ENCODE data around the gene CTNND1. TPM values are rescaled to one million over a fixed set of nuclear protein-coding genes. Genes with fewer than 3 reads are reported as not detected.

Gene CTNND1
- total RNA-seq, 1 donor from 2014 or later, result 181 TPM

GRCh38 chr11:57791321-57792059 is 29.9 kb downstream of the CTNND1 start:
- Mint-ChIP-seq H3K4me1 (ENCODE audit: unreplicated experiment) (peaks cover 61% of the 10 kb centered on the region), H3K27me3 (ENCODE audit: unreplicated experiment) (no peaks in the 10 kb centered on the region), H3K9me3 (ENCODE audit: unreplicated experiment) (no peaks in the 10 kb centered on the region), H3K4me3 (ENCODE audit: unreplicated experiment) (no peak overlapping the region), H3K27ac (ENCODE audit: unreplicated experiment) (no peak overlapping the region), H3K36me3 (ENCODE audit: unreplicated experiment) (peaks cover 28% of the 10 kb centered on the region)
- TF ChIP-seq, protein P1, sequence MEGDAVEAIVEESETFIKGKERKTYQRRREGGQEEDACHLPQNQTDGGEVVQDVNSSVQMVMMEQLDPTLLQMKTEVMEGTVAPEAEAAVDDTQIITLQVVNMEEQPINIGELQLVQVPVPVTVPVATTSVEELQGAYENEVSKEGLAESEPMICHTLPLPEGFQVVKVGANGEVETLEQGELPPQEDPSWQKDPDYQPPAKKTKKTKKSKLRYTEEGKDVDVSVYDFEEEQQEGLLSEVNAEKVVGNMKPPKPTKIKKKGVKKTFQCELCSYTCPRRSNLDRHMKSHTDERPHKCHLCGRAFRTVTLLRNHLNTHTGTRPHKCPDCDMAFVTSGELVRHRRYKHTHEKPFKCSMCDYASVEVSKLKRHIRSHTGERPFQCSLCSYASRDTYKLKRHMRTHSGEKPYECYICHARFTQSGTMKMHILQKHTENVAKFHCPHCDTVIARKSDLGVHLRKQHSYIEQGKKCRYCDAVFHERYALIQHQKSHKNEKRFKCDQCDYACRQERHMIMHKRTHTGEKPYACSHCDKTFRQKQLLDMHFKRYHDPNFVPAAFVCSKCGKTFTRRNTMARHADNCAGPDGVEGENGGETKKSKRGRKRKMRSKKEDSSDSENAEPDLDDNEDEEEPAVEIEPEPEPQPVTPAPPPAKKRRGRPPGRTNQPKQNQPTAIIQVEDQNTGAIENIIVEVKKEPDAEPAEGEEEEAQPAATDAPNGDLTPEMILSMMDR (IDR thresholded peaks at IDR 0.05), result no peak
- no peak for DNase-seq (ENCODE audit: extremely low spot score, unreplicated experiment)

- H3K4me3 Mint-ChIP-seq (ENCODE audit: unreplicated experiment), result no peak overlapping the region
- H3K27ac Mint-ChIP-seq (ENCODE audit: unreplicated experiment), result peak overlapping the region; percentile 29
- DNase-seq (ENCODE audit: extremely low spot score, unreplicated experiment), result no peak
- peaks cover 31% of the 10 kb centered on the region for H3K36me3 Mint-ChIP-seq (ENCODE audit: unreplicated experiment)
- H3K27me3 Mint-ChIP-seq (ENCODE audit: unreplicated experiment), result no peaks in the 10 kb centered on the region
- H3K4me1 Mint-ChIP-seq (ENCODE audit: unreplicated experiment), result peaks cover 55% of the 10 kb centered on the region
- no peaks in the 10 kb centered on the region for H3K9me3 Mint-ChIP-seq (ENCODE audit: unreplicated experiment)
- TF ChIP-seq, protein P1 (IDR thresholded peaks at IDR 0.05), result no peak
Observed at GRCh38 chr11:57792060-57792541, 30.5 kb downstream of the CTNND1 start.

DNA sequence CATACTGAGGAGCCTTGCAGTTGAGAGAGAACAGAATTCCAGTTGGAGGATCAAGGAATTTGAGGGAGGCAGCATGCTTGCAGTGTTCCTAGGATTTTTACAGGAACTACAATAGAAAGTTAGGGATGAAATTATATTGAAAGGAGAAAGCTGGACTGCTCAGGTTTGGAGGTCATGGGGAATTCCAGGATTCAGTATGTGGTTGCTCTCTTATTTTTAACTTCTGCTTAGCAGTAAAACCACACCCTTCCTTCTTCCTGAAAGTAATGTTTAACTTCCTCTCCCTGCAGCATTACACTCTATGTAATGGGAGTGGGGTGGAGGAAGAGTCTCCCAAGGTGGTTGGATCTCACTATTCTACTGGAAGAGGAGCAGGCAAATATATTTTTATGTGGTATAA is 31.3 kb downstream of the CTNND1 start:
- Mint-ChIP-seq H3K4me3 (ENCODE audit: unreplicated experiment) (no peak overlapping the region), H3K27ac (ENCODE audit: unreplicated experiment) (peak overlapping the region; percentile 62), H3K9me3 (ENCODE audit: unreplicated experiment) (no peaks in the 10 kb centered on the region), H3K27me3 (ENCODE audit: unreplicated experiment) (no peaks in the 10 kb centered on the region), H3K4me1 (ENCODE audit: unreplicated experiment) (peaks cover 49% of the 10 kb centered on the region), H3K36me3 (ENCODE audit: unreplicated experiment) (peaks cover 33% of the 10 kb centered on the region)
- TF ChIP-seq, protein P1 (IDR thresholded peaks at IDR 0.05), result no peak
- no peak for DNase-seq (ENCODE audit: extremely low spot score, unreplicated experiment)

GRCh38 chr11:57793351-57794115 is 31.9 kb downstream of the CTNND1 start:
- H3K36me3 Mint-ChIP-seq (ENCODE audit: unreplicated experiment), result peaks cover 39% of the 10 kb centered on the region
- no peaks in the 10 kb centered on the region for H3K9me3 Mint-ChIP-seq (ENCODE audit: unreplicated experiment)
- DNase-seq (ENCODE audit: extremely low spot score, unreplicated experiment), result no peak
- no peaks in the 10 kb centered on the region for H3K27me3 Mint-ChIP-seq (ENCODE audit: unreplicated experiment)
- H3K27ac Mint-ChIP-seq (ENCODE audit: unreplicated experiment), result peak overlapping the region; percentile 62
- H3K4me3 Mint-ChIP-seq (ENCODE audit: unreplicated experiment), result no peak overlapping the region
- H3K4me1 Mint-ChIP-seq (ENCODE audit: unreplicated experiment), result peaks cover 46% of the 10 kb centered on the region
- TF ChIP-seq, protein P1 (IDR thresholded peaks at IDR 0.05), result no peak
